GM12872 (cell line): ENCODE results near the gene LOXHD1.

Experiments used
- CTCF ChIP-seq: IDR thresholded peaks from 3 replicates; pipeline ENCODE4 v1.5.1; 2011; ENCODE audit warnings: low read depth, mild to moderate bottlenecking, low read length, moderate library complexity; ENCODE audit not compliant: insufficient read depth

LOXHD1 gene

DNA sequence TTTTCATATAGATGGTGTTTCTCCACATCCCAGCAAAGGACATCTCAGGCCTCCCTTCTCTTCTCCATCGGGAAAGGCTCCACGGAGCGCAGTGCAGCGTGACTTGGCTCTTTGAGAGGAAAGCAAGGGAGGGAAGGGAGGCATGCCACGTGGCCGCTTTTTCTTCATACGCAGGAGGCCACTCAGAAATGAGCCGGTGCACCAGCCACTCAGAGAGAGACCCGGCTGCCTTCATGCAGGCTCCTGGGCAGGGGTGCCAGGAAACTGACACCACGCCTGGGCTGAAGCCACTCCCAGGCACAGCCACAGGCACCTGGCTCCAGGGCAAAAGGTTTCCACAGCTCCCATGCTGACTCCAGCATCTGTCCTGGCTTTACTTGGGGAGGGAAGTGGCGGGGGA lies 11.1 kb upstream of the LOXHD1 start:
- TF ChIP-seq CTCF, result no peak

DNA sequence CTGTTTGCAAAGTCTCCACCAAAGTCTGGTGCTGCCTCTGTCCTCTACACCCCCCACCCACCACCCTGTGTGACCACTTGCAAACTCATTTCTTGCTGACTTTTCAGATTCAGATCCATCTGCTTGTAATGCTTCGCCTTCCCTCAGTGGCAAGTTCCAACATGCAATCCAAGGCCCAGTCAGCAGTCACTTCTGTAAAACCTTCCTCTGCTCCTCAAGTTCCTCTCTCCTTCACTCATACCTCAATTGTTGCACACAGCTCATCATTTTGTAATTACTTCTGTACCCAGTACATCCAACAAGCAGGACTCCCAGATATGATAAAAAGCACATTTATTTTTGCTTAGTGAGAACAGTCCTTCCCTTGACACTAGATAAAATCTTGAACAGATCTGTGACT lies 6.5 kb upstream of the LOXHD1 start:
- no peak for TF ChIP-seq CTCF

DNA sequence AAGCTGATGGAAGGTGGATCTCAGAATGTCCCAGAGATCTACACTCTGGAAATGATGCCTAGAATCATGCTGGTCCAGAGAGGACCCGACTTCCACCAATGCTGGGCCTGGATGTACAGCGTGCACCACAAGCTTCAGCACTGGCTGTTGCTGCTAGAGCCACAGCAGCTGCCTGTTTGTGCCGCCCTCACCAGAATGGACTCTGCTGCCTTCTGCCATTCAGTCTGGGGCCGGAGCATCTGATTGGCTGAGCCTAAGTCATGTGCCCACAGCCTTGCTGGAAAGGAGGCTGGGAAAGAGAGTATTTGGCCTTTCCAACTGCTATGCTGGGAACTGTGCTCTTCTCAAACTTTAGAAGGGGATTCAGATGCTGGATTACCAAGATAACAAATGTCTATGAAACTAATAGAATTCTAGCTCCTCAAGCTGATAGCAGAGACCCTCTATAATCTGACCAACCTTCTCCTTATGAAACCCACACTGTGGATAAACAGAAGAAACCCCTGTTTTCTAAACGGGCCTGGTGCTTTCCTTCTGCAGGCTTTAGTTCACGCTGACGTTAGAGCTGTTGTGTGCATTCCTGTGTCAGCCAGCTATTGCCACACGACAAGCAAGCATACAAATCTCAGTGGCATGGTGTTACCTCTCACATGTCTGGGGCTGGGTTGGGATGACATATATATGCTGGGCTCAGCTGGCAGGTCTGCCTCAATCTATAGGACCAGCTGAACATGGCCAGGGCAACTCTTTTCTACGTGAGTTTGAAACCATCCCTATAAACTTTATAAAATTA lies 4.1 kb upstream of the LOXHD1 start:
- TF ChIP-seq CTCF, result no peak

GRCh38 chr18:46659484-46659883 lies 2.5 kb upstream of the LOXHD1 start:
- TF ChIP-seq CTCF, result no peak

GRCh38 chr18:46656326-46657114 lies 500 bp downstream of the LOXHD1 start:
- TF ChIP-seq CTCF, result no peak

DNA sequence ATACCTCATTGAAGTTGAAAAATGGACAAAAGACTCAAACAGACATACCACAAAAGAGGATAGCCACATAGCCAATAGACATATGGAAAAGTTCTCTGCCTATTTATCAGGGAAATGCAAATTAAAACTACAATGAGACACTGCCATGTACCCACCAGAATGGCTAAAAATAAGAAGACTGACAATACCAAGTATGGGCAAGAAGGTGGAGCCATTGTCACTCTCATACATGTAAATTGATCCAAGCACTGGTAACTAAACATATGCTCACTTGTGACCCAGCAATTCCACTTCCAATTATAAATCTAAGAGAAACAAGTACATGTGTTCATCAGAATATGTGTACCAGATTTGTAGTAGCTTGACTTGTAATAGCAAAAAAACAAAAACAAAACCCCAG lies 4.6 kb downstream of the LOXHD1 start:
- TF ChIP-seq CTCF, result no peak

- no peak for TF ChIP-seq CTCF
Observed at GRCh38 chr18:46650681-46651080, 6.3 kb downstream of the LOXHD1 start.
